Right atrium auricular region (tissue), 2 donors: Measurements from ENCODE around the gene PCDH12. TPM values are rescaled to one million over a fixed set of nuclear protein-coding genes. Genes with fewer than 3 reads are reported as not detected.
"Not testable (repeated sequence)": the region's sequence is repeated elsewhere in the genome, so short reads cannot be mapped to it uniquely, and the experiment has no call there.

Experiments
- DNase-seq: peaks from one replicate; pipeline ENCODE4 v3.0.0-alpha.2; 2019; ENCODE audit warnings: low spot score
- H3K27ac ChIP-seq, 2 donors: fragments of 200-600 bp; sonication (generic); 1 replicate in 1 of 2; 2 replicates in 1 of 2; pipeline ENCODE4 v1.5.1; 2016 to 2019
- H3K27me3 ChIP-seq, 2 donors: fragments of 200-600 bp; sonication (generic); one replicate each; pipeline versions ENCODE4 v1.5.1 to v1.6.0; 2017 to 2019
- H3K36me3 ChIP-seq: fragments of 200-600 bp; sonication (generic); one replicate; pipeline ENCODE4 v1.5.1; 2016
- H3K4me1 ChIP-seq, 2 donors: fragments of 200-600 bp; sonication (generic); one replicate each; pipeline versions ENCODE4 v1.5.1 to v1.6.0; 2017 to 2019
- H3K4me3 ChIP-seq, 2 donors: fragments of 200-600 bp; sonication (generic); 1 replicate in 1 of 2; 2 replicates in 1 of 2; pipeline ENCODE4 v1.5.1; 2017 to 2019; ENCODE audit warnings: mild to moderate bottlenecking in 1 of 2, moderate library complexity in 1 of 2
- H3K9me3 ChIP-seq, 2 donors: fragments of 200-600 bp; sonication (generic); one replicate each; pipeline ENCODE4 v1.5.1; 2019
- CTCF ChIP-seq, 2 donors: fragments of 200-600 bp; sonication (generic); IDR thresholded peaks; one replicate each; pipeline ENCODE4 v1.5.1; 2019; ENCODE audit warnings: antibody characterized with exemption in 2 of 2
- total RNA-seq, 2 donors: library from RNA; depleted of rRNA; stranded (reverse); fragments of >200 nt; gene quantifications; one replicate each; pipeline ENCODE4 v1.1.0, GENCODE V29; 2016

The PCDH12 gene
- total RNA-seq, 2 donors from 2014 or later, result 7.6 to 8.8 TPM

GRCh38 chr5:141926434-141926833 is 31.6 kb downstream of the PCDH12 start:
- Histone ChIP-seq H3K27ac (no peak overlapping the region), H3K9me3 (no peaks in the 10 kb centered on the region), H3K4me3 (no peak overlapping the region), H3K36me3 (peaks cover 69% of the 10 kb centered on the region), H3K27me3 (no peaks in the 10 kb centered on the region), H3K4me1 (peaks cover 0 to 32% of the 10 kb centered on the region in 2 donors)
- DNase-seq, result no peak
- TF ChIP-seq CTCF (IDR thresholded peaks at IDR 0.05), result no peak

- Histone ChIP-seq H3K9me3 (no peaks in the 10 kb centered on the region), H3K27ac (peak within 1 kb of the TSS; percentile 92 to 96), H3K27me3 (no peaks in the 10 kb centered on the region), H3K36me3 (peaks cover 41% of the 10 kb centered on the region), H3K4me3 (peak within 1 kb of the TSS; percentile 50 to 71), H3K4me1 (peaks cover 0 to 43% of the 10 kb centered on the region in 2 donors)
- DNase-seq, result peak; percentile 96
- TF ChIP-seq CTCF (IDR thresholded peaks at IDR 0.05), result no peak
Measured at GRCh38 chr5:141923448-141924313, 34.3 kb downstream of the PCDH12 start, which contains the start of gene DELE1. TSS of gene DELE1 (plus strand) at chr5:141923871. CDS start at chr5:141923942, 71 bp downstream.

GRCh38 chr5:141922827-141923447 is 35.1 kb downstream of the PCDH12 start:
- not testable (repeated sequence) for DNase-seq, H3K27me3 ChIP-seq, H3K9me3 ChIP-seq
- Histone ChIP-seq H3K36me3 (peaks cover 34% of the 10 kb centered on the region), H3K4me3 (peak overlapping the region; percentile 50 to 71), H3K27ac (peak overlapping the region; percentile 92 to 96), H3K4me1 (peaks cover 0 to 38% of the 10 kb centered on the region in 2 donors)

- Histone ChIP-seq H3K9me3 (no peaks in the 10 kb centered on the region), H3K4me1 (peaks cover 0 to 32% of the 10 kb centered on the region in 2 donors), H3K27me3 (no peaks in the 10 kb centered on the region), H3K36me3 (peaks cover 12% of the 10 kb centered on the region), H3K27ac (no peak overlapping the region), H3K4me3 (no peak overlapping the region)
- no peak for DNase-seq
- no peak for TF ChIP-seq CTCF (IDR thresholded peaks at IDR 0.05)
Measured at GRCh38 chr5:141920771-141921170, 37.2 kb downstream of the PCDH12 start.

GRCh38 chr5:141919218-141920119 is 38.5 kb downstream of the PCDH12 start:
- DNase-seq, result no peak
- Histone ChIP-seq H3K4me1 (peaks cover 0 to 25% of the 10 kb centered on the region in 2 donors), H3K9me3 (no peaks in the 10 kb centered on the region), H3K4me3 (no peak overlapping the region), H3K36me3 (no peaks in the 10 kb centered on the region), H3K27ac (peak overlapping the region; percentile 49 to 73), H3K27me3 (no peaks in the 10 kb centered on the region)
- no peak for TF ChIP-seq CTCF (IDR thresholded peaks at IDR 0.05)
